Measurements from ENCODE around the gene MEX3D. TPM values are rescaled to one million over a fixed set of nuclear protein-coding genes. Genes with fewer than 3 reads are reported as not detected.

MEX3D gene
- total and polyA plus RNA-seq, 2 donors from 2014 or later, result 5.4 to 19.3 TPM

- no peaks in the 10 kb centered on the region for H3K4me1 ChIP-seq (ENCODE audit: control insufficient read depth in 2 of 3, insufficient read depth in 2 of 3, low read depth in 1 of 3, low read length in 3 of 3)
- H3K9ac ChIP-seq (ENCODE audit: low read length in 3 of 3), result no peak overlapping the region
- H3K9me3 ChIP-seq (ENCODE audit: control insufficient read depth in 2 of 3, insufficient read depth in 1 of 3, low read length in 3 of 3), result no peaks in the 10 kb centered on the region
- no peak overlapping the region for H3K27ac ChIP-seq (ENCODE audit: low read depth in 2 of 2, low read length in 2 of 2)
- intact Hi-C loops (cut with DNase I), result no loop called here
- H3K4me3 ChIP-seq (ENCODE audit: low read length in 3 of 3), result no peak overlapping the region
- no peak for FAIRE-seq
- TF ChIP-seq CTCF (IDR thresholded peaks at IDR 0.05; ENCODE audit: borderline replicate concordance, extremely low read depth, insufficient read depth), result no peak
- H3K36me3 ChIP-seq (ENCODE audit: control insufficient read depth in 2 of 3, insufficient read depth in 3 of 3, low read length in 3 of 3), result no peaks in the 10 kb centered on the region
- H3K27me3 ChIP-seq (ENCODE audit: control insufficient read depth, insufficient read depth, low read length), result no peaks in the 10 kb centered on the region
- DNase-seq, result no peak
These were observed 14.7 kb downstream of the MEX3D start for GRCh38 chr19:1553415-1553814.

DNA sequence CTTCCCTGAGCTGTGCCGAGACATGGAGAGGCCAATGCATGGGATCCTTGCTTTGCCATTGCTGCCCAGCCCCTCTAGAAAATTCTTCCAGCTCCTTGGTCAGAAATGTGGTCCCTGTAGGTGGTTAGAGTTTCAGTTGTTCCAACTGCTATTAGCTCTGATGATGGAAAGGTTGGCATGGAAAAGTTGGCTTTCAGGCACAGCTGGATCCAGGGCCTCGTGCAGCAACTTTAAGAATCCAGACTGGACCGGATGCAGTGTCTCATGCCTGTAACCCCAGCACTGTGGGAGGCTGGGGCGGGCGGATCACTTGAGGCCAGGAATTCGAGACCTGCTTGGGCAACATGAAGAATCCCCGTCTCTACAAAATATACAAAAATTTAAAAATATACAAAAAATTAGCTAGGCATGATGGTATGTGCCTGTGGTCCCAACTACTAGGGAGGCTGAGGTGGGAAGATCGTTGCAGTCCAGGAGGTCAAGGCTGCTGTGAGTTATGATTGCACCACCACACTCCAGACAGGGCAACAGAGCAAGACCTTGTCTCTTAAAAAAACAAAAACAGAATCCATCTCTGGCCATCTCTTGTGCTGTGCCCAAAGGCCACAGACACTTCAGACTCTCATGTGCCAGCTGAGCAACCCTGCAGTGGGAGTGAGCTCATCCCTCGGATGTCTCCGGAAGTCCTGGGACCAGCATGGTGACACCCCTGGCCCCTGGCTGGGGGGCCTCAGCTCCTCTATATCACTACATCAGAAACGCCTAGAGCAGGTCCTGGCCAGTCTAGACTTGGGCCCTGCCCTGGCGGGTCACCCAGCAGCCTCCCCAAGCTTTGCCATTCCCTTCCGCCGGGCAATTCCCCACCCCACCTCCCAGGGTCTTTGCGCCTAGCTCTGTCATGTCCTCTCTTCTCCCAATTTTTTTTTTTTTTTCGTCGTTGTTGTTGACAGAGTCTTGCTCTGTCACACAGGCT is 16.8 kb downstream of the MEX3D start:
- intact Hi-C loops (cut with DNase I), result no loop called here
- TF ChIP-seq CTCF (IDR thresholded peaks at IDR 0.05; ENCODE audit: borderline replicate concordance, extremely low read depth, insufficient read depth), result no peak
- Histone ChIP-seq H3K36me3 (ENCODE audit: control insufficient read depth in 2 of 3, insufficient read depth in 3 of 3, low read length in 3 of 3) (no peaks in the 10 kb centered on the region), H3K4me3 (ENCODE audit: low read length in 3 of 3) (no peak overlapping the region), H3K27ac (ENCODE audit: low read depth in 2 of 2, low read length in 2 of 2) (no peak overlapping the region), H3K27me3 (ENCODE audit: control insufficient read depth, insufficient read depth, low read length) (no peaks in the 10 kb centered on the region), H3K9ac (ENCODE audit: low read length in 3 of 3) (no peak overlapping the region), H3K4me1 (ENCODE audit: control insufficient read depth in 2 of 3, insufficient read depth in 2 of 3, low read depth in 1 of 3, low read length in 3 of 3) (no peaks in the 10 kb centered on the region), H3K9me3 (ENCODE audit: control insufficient read depth in 2 of 3, insufficient read depth in 1 of 3, low read length in 3 of 3) (no peaks in the 10 kb centered on the region)
- FAIRE-seq, result no peak
- no peak for DNase-seq

DNA sequence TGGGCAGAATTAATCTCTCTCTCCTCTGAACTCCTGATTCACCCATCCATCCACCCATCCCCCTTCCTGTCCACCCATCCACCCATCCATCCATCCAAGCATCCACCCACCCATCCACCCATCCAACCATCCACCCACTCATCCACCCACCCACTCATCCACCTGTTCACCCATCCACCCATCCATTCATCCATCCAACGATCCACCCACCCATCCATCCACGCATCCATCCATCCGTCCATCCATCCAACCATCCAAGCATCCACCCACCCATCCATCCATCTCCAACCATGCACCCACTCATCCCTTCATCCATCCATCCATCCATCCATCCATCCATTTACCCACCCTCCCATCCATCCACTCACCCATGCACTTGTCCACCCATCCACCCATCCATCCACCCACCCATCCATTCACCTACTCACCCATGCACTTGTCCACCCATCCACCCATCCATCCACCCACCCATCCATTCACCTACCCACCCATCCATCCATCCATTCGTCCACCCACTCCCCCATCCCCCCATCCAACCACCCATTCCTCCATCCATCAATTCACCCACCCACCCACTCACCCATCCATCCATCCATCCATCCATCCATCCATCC is 18.7 kb downstream of the MEX3D start:
- peaks cover 3% of the 10 kb centered on the region for H3K27me3 ChIP-seq (ENCODE audit: control insufficient read depth, insufficient read depth, low read length)
- H3K27ac ChIP-seq (ENCODE audit: low read depth in 2 of 2, low read length in 2 of 2), result no peak overlapping the region
- intact Hi-C loops (cut with DNase I), result loop anchor here (5.0 to 10.0 kb wide), 2 partner anchors 125 to 218 kb away; no protein-coding TSS in a partner anchor
- DNase-seq (no peak), FAIRE-seq (no peak)
- no peak overlapping the region for H3K4me3 ChIP-seq (ENCODE audit: low read length in 3 of 3)
- H3K9me3 ChIP-seq (ENCODE audit: control insufficient read depth in 2 of 3, insufficient read depth in 1 of 3, low read length in 3 of 3), result no peaks in the 10 kb centered on the region
- no peaks in the 10 kb centered on the region for H3K4me1 ChIP-seq (ENCODE audit: control insufficient read depth in 2 of 3, insufficient read depth in 2 of 3, low read depth in 1 of 3, low read length in 3 of 3)
- H3K9ac ChIP-seq (ENCODE audit: low read length in 3 of 3), result no peak overlapping the region
- no peaks in the 10 kb centered on the region for H3K36me3 ChIP-seq (ENCODE audit: control insufficient read depth in 2 of 3, insufficient read depth in 3 of 3, low read length in 3 of 3)
- TF ChIP-seq CTCF (IDR thresholded peaks at IDR 0.05; ENCODE audit: borderline replicate concordance, extremely low read depth, insufficient read depth), result no peak
